ENCODE measurements around the gene SEMA4A. TPM values are rescaled to one million over a fixed set of nuclear protein-coding genes. Genes with fewer than 3 reads are reported as not detected.

The SEMA4A gene
- total RNA-seq, 2 experiments from 2014 or later = 77.8 to 196 TPM

GRCh38 chr1:156136970-156137483 is 16.4 kb upstream of the SEMA4A start:
- H3K36me3 ChIP-seq (ENCODE audit: insufficient read depth, low read length) = no peaks in the 10 kb centered on the region
- no TSS peak for BruUV-seq (replicated peaks)
- no peaks in the 10 kb centered on the region for H3K4me1 ChIP-seq (ENCODE audit: insufficient read depth, low read length, poor library complexity, severe bottlenecking)
- H3K4me2 ChIP-seq (ENCODE audit: low read length) = no peak overlapping the region
- TF ChIP-seq EZH2phosphoT487 (IDR thresholded peaks at IDR 0.05; ENCODE audit: borderline replicate concordance, low read depth, low read length) = no peak
- TF ChIP-seq, protein P1, sequence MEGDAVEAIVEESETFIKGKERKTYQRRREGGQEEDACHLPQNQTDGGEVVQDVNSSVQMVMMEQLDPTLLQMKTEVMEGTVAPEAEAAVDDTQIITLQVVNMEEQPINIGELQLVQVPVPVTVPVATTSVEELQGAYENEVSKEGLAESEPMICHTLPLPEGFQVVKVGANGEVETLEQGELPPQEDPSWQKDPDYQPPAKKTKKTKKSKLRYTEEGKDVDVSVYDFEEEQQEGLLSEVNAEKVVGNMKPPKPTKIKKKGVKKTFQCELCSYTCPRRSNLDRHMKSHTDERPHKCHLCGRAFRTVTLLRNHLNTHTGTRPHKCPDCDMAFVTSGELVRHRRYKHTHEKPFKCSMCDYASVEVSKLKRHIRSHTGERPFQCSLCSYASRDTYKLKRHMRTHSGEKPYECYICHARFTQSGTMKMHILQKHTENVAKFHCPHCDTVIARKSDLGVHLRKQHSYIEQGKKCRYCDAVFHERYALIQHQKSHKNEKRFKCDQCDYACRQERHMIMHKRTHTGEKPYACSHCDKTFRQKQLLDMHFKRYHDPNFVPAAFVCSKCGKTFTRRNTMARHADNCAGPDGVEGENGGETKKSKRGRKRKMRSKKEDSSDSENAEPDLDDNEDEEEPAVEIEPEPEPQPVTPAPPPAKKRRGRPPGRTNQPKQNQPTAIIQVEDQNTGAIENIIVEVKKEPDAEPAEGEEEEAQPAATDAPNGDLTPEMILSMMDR (conservative IDR thresholded peaks at IDR 0.05; ENCODE audit: low read length) = peak; percentile 42; the same call in 1 of the 2 replicates
- H3K9me2 ChIP-seq (ENCODE audit: insufficient read depth, low read length) = no peaks in the 10 kb centered on the region
- intact Hi-C loops (cut with micrococcal nuclease; ENCODE audit: unreplicated experiment) = no loop called here
- ChIA-PET POLR2A (interaction anchor here (0.6 to 0.7 kb wide), 2 partner anchors 88 to 94 kb away, joined by 3 to 5 read pairs; no protein-coding TSS in a partner anchor), CTCF (ENCODE audit: unreplicated experiment) (interaction anchor here (0.6 kb wide), 2 partner anchors 10 to 42 kb away, joined by 3 read pairs; no protein-coding TSS in a partner anchor)
- H4K20me1 ChIP-seq (ENCODE audit: insufficient read depth, low read length) = no peaks in the 10 kb centered on the region
- no peak for DNase-seq (ENCODE audit: low spot score)
- H3K79me2 ChIP-seq (ENCODE audit: insufficient read depth, low read depth, low read length) = no peaks in the 10 kb centered on the region
- H2AFZ ChIP-seq (ENCODE audit: low read length) = no peak overlapping the region
- H3K27ac ChIP-seq (ENCODE audit: low read depth, low read length, poor library complexity, severe bottlenecking) = no peak overlapping the region
- H3K9me3 ChIP-seq (ENCODE audit: low read length) = no peaks in the 10 kb centered on the region
- H3K4me3 ChIP-seq (ENCODE audit: low read depth, low read length, poor library complexity, severe bottlenecking) = no peak overlapping the region

DNA sequence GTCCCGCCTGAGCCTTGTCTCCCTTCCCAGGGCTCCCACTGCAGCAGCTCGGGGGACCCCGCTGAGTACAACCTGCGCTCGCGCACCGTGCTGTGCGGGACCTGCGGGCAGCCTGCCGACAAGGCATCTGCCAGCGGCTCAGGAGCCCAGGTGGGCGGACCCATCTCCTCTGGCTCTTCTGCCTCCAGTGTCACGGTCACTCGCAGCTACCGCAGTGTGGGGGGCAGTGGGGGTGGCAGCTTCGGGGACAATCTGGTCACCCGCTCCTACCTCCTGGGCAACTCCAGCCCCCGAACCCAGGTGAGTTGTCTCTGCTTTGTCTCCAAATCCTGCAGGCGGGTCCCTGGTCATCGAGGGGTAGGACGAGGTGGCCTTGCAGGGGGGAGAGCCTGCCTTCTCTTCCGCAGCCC is 14.9 kb upstream of the SEMA4A start:
- no peaks in the 10 kb centered on the region for H3K36me3 ChIP-seq (ENCODE audit: insufficient read depth, low read length)
- H3K9me3 ChIP-seq (ENCODE audit: low read length) = no peaks in the 10 kb centered on the region
- H2AFZ ChIP-seq (ENCODE audit: low read length) = no peak overlapping the region
- TF ChIP-seq EZH2phosphoT487 (IDR thresholded peaks at IDR 0.05; ENCODE audit: borderline replicate concordance, low read depth, low read length) = no peak
- TF ChIP-seq, protein P1 (conservative IDR thresholded peaks at IDR 0.05; ENCODE audit: low read length) = no peak
- no peak overlapping the region for H3K4me2 ChIP-seq (ENCODE audit: low read length)
- no TSS peak for BruUV-seq (replicated peaks)
- DNase-seq (ENCODE audit: low spot score) = no peak
- H4K20me1 ChIP-seq (ENCODE audit: insufficient read depth, low read length) = no peaks in the 10 kb centered on the region
- intact Hi-C loops (cut with micrococcal nuclease; ENCODE audit: unreplicated experiment) = no loop called here
- no peak overlapping the region for H3K27ac ChIP-seq (ENCODE audit: low read depth, low read length, poor library complexity, severe bottlenecking)
- H3K4me3 ChIP-seq (ENCODE audit: low read depth, low read length, poor library complexity, severe bottlenecking) = no peak overlapping the region
- ChIA-PET CTCF (ENCODE audit: unreplicated experiment) (no interaction called here), POLR2A (no interaction called here)
- H3K4me1 ChIP-seq (ENCODE audit: insufficient read depth, low read length, poor library complexity, severe bottlenecking) = no peaks in the 10 kb centered on the region
- H3K9me2 ChIP-seq (ENCODE audit: insufficient read depth, low read length) = no peaks in the 10 kb centered on the region
- no peaks in the 10 kb centered on the region for H3K79me2 ChIP-seq (ENCODE audit: insufficient read depth, low read depth, low read length)
